HFF-Myc (cell line): ENCODE data around the gene LILRB1.

Experiments
- DNase-seq: peaks from one replicate; pipeline ENCODE4 v3.0.0-alpha.2; 2011; ENCODE audit warnings: low read depth; ENCODE audit errors: extremely low read depth
- H3K4me3 ChIP-seq: replicated peaks from 2 replicates; pipeline ENCODE4 v1.5.1; 2011; ENCODE audit warnings: low read depth, mild to moderate bottlenecking, control low read depth, low read length
- TF ChIP-seq, protein P1 (sequence below): IDR thresholded peaks from 2 replicates; pipeline ENCODE4 v1.5.1; 2012; ENCODE audit warnings: mild to moderate bottlenecking, low read depth, low read length, control low read depth; ENCODE audit errors: missing control alignments

Gene LILRB1

DNA sequence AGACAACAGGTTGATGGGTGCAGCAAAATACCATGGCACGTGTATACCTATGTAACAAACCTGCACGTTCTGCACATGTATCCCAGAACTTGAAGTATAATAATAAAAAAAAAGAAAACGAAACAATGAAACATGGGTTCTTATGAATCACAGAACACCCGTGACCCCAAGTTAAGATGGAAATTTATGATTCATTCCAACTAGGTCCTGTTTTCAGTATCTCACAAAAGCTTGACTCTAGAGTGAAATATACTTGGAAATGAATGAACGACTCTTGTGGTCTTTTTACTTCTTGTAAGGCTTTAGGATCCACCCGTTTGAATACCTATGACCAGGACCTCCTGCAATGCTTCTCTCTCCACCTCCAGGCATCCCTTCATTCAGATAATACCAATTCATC, 29.0 kb downstream of the LILRB1 start:
- TF ChIP-seq, protein P1, sequence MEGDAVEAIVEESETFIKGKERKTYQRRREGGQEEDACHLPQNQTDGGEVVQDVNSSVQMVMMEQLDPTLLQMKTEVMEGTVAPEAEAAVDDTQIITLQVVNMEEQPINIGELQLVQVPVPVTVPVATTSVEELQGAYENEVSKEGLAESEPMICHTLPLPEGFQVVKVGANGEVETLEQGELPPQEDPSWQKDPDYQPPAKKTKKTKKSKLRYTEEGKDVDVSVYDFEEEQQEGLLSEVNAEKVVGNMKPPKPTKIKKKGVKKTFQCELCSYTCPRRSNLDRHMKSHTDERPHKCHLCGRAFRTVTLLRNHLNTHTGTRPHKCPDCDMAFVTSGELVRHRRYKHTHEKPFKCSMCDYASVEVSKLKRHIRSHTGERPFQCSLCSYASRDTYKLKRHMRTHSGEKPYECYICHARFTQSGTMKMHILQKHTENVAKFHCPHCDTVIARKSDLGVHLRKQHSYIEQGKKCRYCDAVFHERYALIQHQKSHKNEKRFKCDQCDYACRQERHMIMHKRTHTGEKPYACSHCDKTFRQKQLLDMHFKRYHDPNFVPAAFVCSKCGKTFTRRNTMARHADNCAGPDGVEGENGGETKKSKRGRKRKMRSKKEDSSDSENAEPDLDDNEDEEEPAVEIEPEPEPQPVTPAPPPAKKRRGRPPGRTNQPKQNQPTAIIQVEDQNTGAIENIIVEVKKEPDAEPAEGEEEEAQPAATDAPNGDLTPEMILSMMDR: no peak
- DNase-seq: no peak
- H3K4me3 ChIP-seq: no peak overlapping the region

GRCh38 chr19:54660306-54660705, 30.0 kb downstream of the LILRB1 start:
- H3K4me3 ChIP-seq: no peak overlapping the region
- no peak for DNase-seq
- TF ChIP-seq, protein P1: no peak

DNA sequence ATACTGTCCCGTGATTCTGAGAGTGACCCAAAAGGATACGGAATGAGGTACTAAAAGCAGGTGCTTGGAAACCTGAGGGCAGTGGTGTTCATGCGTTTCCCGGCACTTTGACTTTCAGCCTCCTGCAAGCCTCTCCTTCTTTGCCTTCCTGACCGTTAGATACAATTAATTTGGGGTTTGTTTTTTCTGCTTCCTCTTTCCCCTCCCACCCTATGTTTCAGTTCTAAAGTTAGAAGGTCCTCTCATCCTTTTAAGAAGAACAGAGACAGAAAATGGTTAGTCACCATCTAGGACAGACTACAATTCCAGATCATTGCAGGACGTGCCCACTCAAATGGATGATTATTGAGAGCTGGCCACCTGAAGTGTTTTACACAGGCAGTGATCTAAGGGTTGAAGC, 30.7 kb downstream of the LILRB1 start:
- no peak overlapping the region for H3K4me3 ChIP-seq
- TF ChIP-seq, protein P1: no peak
- DNase-seq: no peak

- TF ChIP-seq, protein P1: no peak
- no peak overlapping the region for H3K4me3 ChIP-seq
- DNase-seq: no peak
Measured at GRCh38 chr19:54661846-54662481, 31.7 kb downstream of the LILRB1 start.

DNA sequence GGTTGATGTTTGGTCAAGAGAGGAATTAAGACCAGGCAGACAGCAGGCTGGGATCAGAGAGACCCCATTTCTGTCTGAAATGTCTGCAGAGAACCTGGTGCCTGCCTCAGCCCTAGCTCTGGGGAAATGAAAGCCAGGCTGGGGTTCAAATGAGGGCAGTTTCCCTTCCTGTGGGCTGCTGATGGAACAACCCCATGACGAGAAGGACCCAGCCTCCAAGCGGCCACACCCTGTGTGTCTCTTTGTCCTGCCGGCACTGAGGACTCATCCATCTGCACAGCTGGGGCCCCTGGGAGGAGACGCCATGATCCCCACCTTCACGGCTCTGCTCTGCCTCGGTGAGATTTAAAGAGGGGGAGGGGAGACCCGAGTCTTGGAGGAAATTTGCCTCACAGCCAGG, 32.4 kb downstream of the LILRB1 start, which contains the start of gene LILRB4:
LILRB4 (plus strand) TSS at position 256 of the 400 bp plus-strand sequence; CDS start at position 305, 49 bp downstream.
- H3K4me3 ChIP-seq: no peak within 1 kb of the TSS
- no peak for DNase-seq
- TF ChIP-seq, protein P1: no peak

- no peak overlapping the region for H3K4me3 ChIP-seq
- TF ChIP-seq, protein P1: no peak
- DNase-seq: no peak
Measured at GRCh38 chr19:54665530-54665929, 35.2 kb downstream of the LILRB1 start.

DNA sequence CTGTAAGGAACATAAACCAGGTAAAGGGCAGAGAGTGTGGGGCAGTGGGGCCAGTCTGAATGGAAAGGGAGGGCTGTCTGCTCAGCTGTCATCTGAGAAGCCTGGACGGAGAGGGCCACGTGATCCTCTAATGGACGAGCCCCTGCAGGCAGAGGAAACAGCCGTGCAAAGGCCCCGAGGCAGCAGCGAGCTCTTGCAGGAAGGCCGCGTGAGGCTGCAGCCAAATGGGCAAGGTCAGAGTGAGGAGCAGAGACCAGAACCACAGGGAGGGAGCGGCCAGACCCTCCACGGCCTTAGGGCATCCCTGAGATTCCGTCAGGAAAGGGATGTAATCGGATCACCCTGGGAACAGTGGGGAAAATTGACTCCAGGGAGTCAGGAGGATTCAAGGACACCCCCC, 36.9 kb downstream of the LILRB1 start:
- DNase-seq: no peak
- H3K4me3 ChIP-seq: no peak overlapping the region
- TF ChIP-seq, protein P1: no peak
